IPS DF 4.7 (cell line): Measurements from ENCODE around the gene RHBDL3.
"Not testable (repeated sequence)": the region's sequence is repeated elsewhere in the genome, so short reads cannot be mapped to it uniquely, and the experiment has no call there.

Experiments used
- DNase-seq: peaks from one replicate; pipeline ENCODE4 v3.0.0-alpha.2; 2013; ENCODE audit warnings: low spot score; ENCODE audit errors: extremely low read depth

Gene RHBDL3

DNA sequence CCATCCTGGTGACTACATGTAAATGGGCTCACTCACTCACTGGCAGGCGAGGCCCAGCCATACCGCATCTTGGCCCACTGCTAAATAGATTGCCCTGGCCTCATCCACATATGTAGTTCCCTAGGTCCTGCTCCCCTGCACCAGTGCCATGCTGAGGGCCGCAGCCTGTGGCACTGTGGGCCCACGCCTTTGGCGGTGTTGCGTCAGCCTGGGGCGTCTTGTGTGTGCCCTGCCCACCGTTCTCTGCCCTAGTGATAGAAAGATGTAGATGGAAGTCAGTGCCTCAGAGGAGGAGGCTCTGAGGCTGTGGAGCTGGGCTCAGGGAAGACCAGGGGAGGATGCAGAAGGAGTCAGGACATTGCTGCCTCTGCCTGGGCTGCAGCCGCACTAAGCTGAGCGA is 57.4 kb downstream of the RHBDL3 start:
- no peak for DNase-seq

- no peak for DNase-seq
Observed at GRCh38 chr17:32323811-32324491, 58.3 kb downstream of the RHBDL3 start.

GRCh38 chr17:32327911-32328310 is 62.3 kb downstream of the RHBDL3 start:
- no peak for DNase-seq

- DNase-seq, result no peak
Observed at GRCh38 chr17:32330147-32330546, 64.5 kb downstream of the RHBDL3 start.

DNA sequence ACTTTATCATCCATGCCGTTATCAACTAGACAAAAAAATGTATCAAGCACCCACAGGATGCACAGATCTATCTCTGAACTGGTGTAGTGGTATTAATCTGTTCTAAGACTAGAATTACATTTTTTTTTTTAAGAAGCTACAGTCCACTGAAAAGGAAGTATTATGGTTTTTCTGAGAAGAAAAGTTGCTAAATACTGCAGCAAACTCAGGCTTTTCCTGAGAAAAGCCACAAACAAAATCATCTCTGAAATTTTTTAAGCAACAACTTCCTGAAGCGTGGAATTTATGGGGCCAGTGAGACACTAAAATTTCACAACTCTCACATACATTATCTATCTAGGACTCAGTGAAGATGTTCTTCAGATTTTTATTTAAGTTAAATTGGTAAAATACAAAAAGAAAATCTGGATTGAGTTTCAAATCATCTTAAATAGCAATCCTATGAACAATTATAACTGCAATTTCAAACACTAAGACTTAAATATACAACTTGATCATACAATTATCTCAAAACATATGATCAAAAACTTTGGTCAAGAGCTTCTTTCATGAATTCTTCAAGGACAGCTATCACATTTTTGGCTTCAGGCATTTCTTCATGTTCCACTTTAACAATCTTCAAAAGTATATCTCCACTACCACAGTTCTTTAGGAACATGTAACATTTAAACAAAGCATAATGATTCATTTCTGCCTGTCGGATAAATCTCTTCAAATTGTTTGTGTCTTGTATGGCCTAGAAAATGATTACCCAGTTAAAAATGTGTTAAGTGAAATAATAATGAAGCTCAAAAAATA is 65.8 kb downstream of the RHBDL3 start:
- no peak for DNase-seq

DNA sequence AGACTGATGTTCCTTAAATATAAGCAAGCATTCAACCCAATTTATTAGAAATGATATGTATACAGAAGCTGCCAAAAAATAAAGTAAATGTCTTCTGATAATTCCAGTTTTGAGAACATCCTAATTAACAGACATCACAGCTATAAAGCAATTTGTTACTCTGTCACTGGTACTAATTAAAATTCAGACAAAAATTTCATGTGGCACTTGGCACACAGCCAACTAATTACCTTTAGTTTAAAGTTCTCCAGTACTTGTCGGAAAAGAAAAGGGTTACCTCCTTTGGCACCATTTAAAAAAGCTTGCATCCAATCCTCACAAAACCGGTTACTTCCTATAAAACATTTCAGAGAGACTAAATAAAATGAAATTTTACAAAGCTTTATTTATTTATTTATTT is 67.6 kb downstream of the RHBDL3 start:
- DNase-seq, result no peak

DNA sequence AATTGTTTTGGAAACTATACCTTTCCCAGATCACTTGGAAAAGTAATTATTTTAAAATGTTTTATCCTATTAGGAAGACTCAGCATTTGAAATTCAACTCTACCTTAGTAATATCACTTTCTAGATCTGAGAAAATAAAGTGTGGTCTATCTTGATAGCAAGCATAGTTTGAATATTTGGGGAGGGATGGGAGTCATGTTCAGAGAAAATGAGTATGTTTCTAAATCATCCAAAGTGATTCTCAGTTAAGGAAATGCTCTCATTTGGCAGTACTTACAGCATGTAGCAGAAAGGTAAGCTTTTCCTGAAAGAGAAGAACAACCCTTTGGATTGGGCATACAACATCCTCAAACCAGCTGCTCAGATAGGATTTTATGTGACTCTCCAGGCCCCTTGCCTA is 69.4 kb downstream of the RHBDL3 start:
- DNase-seq, result no peak

DNA sequence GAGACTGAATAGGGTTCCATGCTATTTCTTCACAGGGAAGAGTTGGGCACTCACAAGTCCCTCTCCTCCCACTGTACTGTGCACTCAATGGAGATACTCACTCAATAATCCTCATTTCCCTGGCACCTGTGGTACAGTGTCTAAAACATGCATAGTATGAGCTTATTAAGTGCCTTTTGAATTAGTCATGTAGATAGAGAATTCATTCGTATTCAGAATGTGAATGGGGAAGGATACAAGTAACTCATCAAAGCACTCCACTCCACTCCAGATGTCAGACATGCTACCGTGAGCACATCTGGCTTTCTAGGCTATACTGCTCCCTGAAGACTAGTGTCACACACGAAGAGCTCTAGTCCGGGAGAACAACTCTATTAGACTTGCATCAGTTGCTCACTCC is 70.1 kb downstream of the RHBDL3 start:
- DNase-seq, result no peak

DNA sequence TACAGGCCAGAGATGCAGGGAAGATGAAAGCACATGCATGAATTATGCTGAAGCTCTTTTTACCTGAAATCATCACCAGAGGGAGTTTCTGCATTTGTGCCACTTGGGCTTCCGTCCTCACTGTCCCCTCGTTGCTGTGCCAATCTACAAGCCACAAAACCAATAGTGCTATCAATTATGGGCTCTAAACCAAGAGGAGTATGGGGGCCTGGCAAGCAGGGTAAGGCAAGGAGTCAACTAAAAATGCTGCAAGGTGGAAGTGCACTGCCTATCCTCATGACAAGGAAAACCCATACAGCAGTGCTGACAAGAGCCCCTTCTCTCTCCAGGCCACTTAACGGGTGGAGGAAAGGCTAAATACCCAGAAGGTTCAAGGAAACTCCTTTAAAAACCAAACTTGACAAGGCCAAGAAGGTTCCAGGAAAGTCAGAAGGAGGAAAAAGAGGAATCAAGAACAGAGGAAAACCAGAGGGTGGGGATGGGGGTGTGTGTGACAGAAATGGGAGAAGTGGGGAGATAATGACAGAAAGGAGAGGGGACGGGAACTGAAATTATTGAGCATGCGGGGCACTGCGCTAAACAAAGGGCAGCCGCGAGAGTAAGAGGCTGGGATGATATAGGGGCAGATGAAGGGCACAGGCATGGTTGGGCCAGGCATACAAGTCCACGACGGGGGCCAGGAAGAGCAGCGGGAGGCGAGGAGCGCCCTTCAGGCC is 75.7 kb downstream of the RHBDL3 start:
- DNase-seq, result no peak

DNA sequence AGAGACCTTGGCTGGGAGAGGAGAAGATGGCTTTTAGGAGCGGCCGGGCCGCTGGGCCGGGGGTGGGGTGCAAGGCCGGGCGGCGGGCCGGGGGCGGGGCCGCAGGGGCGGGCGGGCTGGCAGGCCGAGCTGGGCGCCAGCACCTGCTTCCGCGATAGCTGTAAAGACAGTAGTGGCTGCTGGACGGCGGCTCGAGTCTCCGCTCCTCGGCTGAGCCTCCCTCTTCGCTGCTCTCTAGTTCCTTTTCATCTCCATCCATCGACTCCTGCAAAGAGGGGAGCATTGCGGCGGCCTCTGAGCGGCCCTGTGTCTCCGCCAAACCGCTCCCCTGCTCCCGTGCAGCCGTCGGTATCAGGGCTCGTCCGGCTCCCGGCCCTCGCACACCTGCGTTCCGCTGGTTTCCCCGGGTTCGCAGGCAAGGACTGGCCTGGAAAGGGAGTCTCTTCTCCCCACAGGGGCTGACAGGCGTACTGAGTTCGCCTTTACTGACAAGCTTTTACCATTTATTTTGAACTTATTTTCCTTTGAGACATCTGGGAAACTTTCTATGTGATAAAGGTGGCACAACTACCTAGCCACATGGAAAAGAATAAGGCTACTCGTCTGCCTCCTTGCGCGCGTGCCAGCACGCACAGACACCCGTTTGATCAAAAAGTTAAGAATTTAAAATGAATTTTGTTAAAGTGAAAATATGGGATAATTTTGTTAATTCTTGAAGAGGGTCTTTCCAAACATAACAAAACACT is 76.4 kb downstream of the RHBDL3 start, which contains the start of gene C17orf75:
TSS of gene C17orf75 (minus strand) at position 317 of the 746 bp plus-strand sequence. CDS start at position 283, 34 bp downstream.
- DNase-seq, result peak; percentile 51

DNA sequence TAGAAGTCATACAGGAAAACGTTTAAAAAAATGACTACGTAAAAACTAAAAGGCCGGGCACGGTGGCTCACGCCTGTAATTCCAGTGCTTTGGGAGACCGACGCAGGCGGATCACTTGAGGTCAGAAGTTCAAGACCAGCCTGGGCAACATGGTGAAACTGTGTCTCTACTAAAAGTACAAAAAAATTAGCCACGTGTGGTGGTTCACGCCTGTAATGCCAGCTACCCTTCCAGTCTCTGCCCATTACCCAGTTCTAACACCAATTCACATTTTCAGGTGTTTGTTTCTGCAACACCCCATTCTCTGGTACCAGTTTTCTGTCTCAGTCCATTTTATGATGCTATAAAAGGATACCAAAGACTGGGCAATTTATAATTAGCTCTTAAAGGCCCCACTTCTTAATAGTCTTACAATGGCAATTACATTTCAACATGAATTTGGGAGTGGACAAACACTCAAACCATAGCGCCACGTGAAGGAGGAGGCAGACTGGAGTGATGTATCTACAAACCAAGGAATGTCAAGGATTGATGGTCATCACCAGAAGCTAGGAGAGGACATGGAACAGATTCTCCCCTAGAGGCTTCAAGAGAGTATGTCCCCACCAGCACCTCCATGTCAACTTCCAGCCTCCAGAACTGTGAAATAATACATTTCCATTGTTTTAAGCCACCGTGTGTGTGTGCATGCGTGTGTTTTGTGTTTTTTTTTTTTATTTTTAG is 77.1 kb downstream of the RHBDL3 start:
- DNase-seq, result no peak

- DNase-seq, result no peak
Observed at GRCh38 chr17:32345951-32346600, 80.4 kb downstream of the RHBDL3 start.

GRCh38 chr17:32348483-32348800 is 82.8 kb downstream of the RHBDL3 start:
- DNase-seq, result no peak

- DNase-seq, result no peak
Observed at GRCh38 chr17:32349503-32349853, 83.8 kb downstream of the RHBDL3 start.

GRCh38 chr17:32349854-32350665 is 84.4 kb downstream of the RHBDL3 start, which contains the start of gene ZNF207:
Gene ZNF207 (plus strand): TSS chr17:32350157. CDS start chr17:32350286, 129 bp downstream.
- DNase-seq, result peak; percentile 93

DNA sequence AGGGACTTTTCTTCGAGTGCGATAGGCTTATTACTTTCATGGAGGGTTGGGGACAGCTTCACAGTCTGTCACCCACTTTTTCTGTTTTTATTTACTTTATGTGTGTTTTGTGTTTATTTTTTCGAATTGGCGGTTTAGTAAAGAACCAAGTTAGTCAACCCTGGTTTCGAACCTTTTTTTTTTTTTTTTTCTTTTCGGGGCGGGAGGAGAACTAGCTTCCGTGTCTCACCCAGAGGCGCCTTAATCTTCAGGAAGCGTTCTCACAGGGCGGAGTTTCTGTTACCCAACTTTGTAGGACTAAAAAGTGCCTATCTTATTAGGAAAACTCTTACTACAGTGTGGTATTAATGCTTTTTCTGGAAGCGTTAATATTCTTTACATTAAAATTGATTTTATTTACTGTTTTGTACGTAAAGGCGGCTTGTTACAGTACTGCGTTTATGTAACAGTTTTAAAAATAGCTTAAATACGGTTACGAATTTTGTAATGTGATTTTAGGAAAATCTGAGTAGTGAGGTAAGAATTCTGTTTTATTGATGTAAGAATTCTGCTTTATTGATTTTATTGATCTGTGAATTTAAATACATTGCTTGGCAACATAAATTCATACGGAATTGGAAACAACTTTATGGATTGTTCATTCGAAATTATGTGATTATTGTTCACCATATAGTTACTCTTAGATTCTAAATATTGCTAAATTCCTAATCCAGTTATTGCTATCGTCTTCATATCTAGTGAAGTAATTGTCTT is 85.2 kb downstream of the RHBDL3 start:
- DNase-seq, result no peak

- DNase-seq, result not testable (repeated sequence)
Observed at GRCh38 chr17:32352734-32353133, 87.1 kb downstream of the RHBDL3 start.

- DNase-seq, result no peak
Observed at GRCh38 chr17:32355649-32356377, 90.2 kb downstream of the RHBDL3 start.
